ENCODE measurements around the gene GARS1. TPM values are rescaled to one million over a fixed set of nuclear protein-coding genes. Genes with fewer than 3 reads are reported as not detected.

GARS1 gene
- total and polyA plus RNA-seq, 9 of the 15 experiments (the other 6 are each of a cell fraction or from before 2014, with no cell fraction given) = 142 to 769 (median 272) TPM

DNA sequence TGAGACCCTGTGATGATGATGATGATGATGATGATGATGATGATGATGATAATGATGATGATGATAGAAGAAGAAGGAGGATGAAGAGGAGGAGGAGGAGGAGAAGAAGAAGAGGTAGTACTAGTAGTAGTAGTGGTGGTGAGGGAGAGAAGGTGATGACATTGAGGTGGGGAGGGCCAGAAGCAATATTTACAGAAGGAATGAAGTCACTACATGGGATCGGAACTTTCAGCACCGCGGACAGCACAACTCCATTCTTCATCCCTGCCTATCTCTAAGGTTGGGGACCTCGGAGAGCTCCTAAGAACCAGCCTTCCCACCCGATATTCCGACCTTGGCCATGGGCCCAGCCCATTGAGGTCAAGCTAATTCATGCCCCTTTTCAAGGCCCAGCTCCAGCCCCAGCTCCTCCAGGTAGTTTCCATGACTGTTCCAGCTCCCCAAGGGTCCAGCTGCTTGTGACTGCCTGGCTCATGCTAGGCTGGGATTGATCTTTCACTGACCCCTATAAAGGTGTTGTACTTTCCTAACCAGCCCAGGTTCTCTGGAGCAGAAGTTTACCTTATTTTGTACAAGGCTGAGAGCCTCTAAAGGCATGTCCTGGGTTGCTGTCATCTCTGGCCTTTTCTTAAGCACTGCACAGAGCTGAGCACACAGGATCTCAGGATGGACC is 77.3 kb downstream of the GARS1 start:
- H3K27me3 ChIP-seq (ENCODE audit: control insufficient read depth in 2 of 2, insufficient read depth in 2 of 2, low read length in 2 of 2) = peaks cover 0 to 16% of the 10 kb centered on the region in 2 experiments; a peak in 4 of 5 replicates
- H4K20me1 ChIP-seq (replicated peaks; ENCODE audit: control insufficient read depth, insufficient read depth, low read length) = peaks cover 7% of the 10 kb centered on the region; the same call in 1 of the 2 replicates
- BruUV-seq (replicated peaks) = no TSS peak
- no peaks in the 10 kb centered on the region for H3K4me1 ChIP-seq (replicated peaks in 1 of 2; ENCODE audit: control insufficient read depth in 2 of 2, insufficient read depth in 2 of 2, low read length in 2 of 2)
- in situ Hi-C loops (cut with MboI) (no loop called here), intact Hi-C loops (cut with micrococcal nuclease) (no loop called here)
- H3K79me2 ChIP-seq (ENCODE audit: control insufficient read depth, insufficient read depth, low read length) = no peaks in the 10 kb centered on the region
- DNase-seq (ENCODE audit: extremely low read depth in 1 of 4, low spot score in 3 of 4) (peak; percentile 76 to 85 (median 78)), ATAC-seq (peak; percentile 92), FAIRE-seq (peak; percentile 88)
- POLR2A ChIA-PET = interaction anchor here (0.7 to 1.0 kb wide), 3 partner anchors 16 to 40 kb away, joined by 3 to 5 read pairs (median 3); no protein-coding TSS in a partner anchor
- H3K4me3 ChIP-seq = no peak overlapping the region
- H3K9ac ChIP-seq (ENCODE audit: insufficient read depth in 1 of 2, low read depth in 2 of 2, low read length in 2 of 2) = no peak overlapping the region
- no peaks in the 10 kb centered on the region for H3K9me1 ChIP-seq (ENCODE audit: control insufficient read depth, insufficient read depth, low read length)
- no peak overlapping the region for H3K4me2 ChIP-seq (ENCODE audit: insufficient read depth, low read length)
- no peak overlapping the region for H2AFZ ChIP-seq (ENCODE audit: low read depth, low read length)
- no peaks in the 10 kb centered on the region for H3K9me3 ChIP-seq (replicated peaks; ENCODE audit: control insufficient read depth, insufficient read depth, low read depth, low read length)
- no peak overlapping the region for H3K27ac ChIP-seq (ENCODE audit: extremely low read depth, low read depth, low read length)
- CTCF ChIA-PET (ENCODE audit: low intra/inter-chr PET ratio) = interaction anchor here (0.6 kb wide), 1 partner anchor 23 kb away, joined by 3 read pairs; no protein-coding TSS in a partner anchor
- no peaks in the 10 kb centered on the region for H3K36me3 ChIP-seq (ENCODE audit: control insufficient read depth, insufficient read depth, low read length)
- WGBS (ENCODE audit: insufficient coverage, low coverage, missing lambda C conversion rate) = 2% methylated on average over 6 of the region's 6 CpGs
- TF ChIP-seq RUNX1 (IDR thresholded peaks at IDR 0.05; ENCODE audit: low read depth) = no peak
- no peak for TF ChIP-seq YBX1 (IDR thresholded peaks at IDR 0.05)
- TF ChIP-seq GATAD2A (IDR thresholded peaks at IDR 0.05) = no peak
- no peak for TF ChIP-seq NFATC3 (IDR thresholded peaks at IDR 0.05)
- no peak for TF ChIP-seq ELF1 (tag; IDR thresholded peaks at IDR 0.05)
- TF ChIP-seq, protein P1, sequence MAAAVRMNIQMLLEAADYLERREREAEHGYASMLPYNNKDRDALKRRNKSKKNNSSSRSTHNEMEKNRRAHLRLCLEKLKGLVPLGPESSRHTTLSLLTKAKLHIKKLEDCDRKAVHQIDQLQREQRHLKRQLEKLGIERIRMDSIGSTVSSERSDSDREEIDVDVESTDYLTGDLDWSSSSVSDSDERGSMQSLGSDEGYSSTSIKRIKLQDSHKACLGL (CRISPR knock-in tag; IDR thresholded peaks at IDR 0.05; ENCODE audit: borderline replicate concordance, poor library complexity, severe bottlenecking) = no peak
- TF ChIP-seq, protein P2, sequence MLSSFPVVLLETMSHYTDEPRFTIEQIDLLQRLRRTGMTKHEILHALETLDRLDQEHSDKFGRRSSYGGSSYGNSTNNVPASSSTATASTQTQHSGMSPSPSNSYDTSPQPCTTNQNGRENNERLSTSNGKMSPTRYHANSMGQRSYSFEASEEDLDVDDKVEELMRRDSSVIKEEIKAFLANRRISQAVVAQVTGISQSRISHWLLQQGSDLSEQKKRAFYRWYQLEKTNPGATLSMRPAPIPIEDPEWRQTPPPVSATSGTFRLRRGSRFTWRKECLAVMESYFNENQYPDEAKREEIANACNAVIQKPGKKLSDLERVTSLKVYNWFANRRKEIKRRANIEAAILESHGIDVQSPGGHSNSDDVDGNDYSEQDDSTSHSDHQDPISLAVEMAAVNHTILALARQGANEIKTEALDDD (IDR thresholded peaks at IDR 0.05) = no peak
- no peak for TF ChIP-seq CCNT2 (IDR thresholded peaks at IDR 0.05; ENCODE audit: borderline replicate concordance, extremely low read depth, insufficient read length, low read depth, low read length)
- TF ChIP-seq GTF2A2 (tag; IDR thresholded peaks at IDR 0.05) = no peak
- no peak for TF ChIP-seq TBP (optimal IDR thresholded peaks at IDR 0.05; ENCODE audit: low read depth, low read length)
- TF ChIP-seq EWSR1 (IDR thresholded peaks at IDR 0.05; ENCODE audit: borderline replicate concordance, low read depth, partially characterized antibody) = no peak
- TF ChIP-seq STAT5A (IDR thresholded peaks at IDR 0.05; ENCODE audit: borderline replicate concordance, low read length) = no peak; the same call in 1 of the 2 replicates
- TF ChIP-seq, protein P3, sequence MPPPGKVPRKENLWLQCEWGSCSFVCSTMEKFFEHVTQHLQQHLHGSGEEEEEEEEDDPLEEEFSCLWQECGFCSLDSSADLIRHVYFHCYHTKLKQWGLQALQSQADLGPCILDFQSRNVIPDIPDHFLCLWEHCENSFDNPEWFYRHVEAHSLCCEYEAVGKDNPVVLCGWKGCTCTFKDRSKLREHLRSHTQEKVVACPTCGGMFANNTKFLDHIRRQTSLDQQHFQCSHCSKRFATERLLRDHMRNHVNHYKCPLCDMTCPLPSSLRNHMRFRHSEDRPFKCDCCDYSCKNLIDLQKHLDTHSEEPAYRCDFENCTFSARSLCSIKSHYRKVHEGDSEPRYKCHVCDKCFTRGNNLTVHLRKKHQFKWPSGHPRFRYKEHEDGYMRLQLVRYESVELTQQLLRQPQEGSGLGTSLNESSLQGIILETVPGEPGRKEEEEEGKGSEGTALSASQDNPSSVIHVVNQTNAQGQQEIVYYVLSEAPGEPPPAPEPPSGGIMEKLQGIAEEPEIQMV (tag; conservative IDR thresholded peaks at IDR 0.05; ENCODE audit: low read depth) = peak; percentile 72; the same call in 1 of the 2 replicates
- TF ChIP-seq, protein P4, sequence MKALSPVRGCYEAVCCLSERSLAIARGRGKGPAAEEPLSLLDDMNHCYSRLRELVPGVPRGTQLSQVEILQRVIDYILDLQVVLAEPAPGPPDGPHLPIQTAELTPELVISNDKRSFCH (CRISPR knock-in tag; IDR thresholded peaks at IDR 0.05) = no peak
- TF ChIP-seq, protein P4 (tag; IDR thresholded peaks at IDR 0.05) = peak; percentile 77
